Measurements from ENCODE around the gene UBE2E1. TPM values are rescaled to one million over a fixed set of nuclear protein-coding genes. Genes with fewer than 3 reads are reported as not detected.

The UBE2E1 gene
- total RNA-seq, 1 experiment from 2014 or later: 174 TPM

- in situ Hi-C loops (cut with HindIII; ENCODE audit: low sequenced_read_pairs): no loop called here
- no peak for DNase-seq (ENCODE audit: low spot score)
These were observed 122.8 kb downstream of the UBE2E1 start for GRCh38 chr3:23928524-23928923.

GRCh38 chr3:23931597-23931996 lies 125.8 kb downstream of the UBE2E1 start:
- in situ Hi-C loops (cut with HindIII; ENCODE audit: low sequenced_read_pairs): no loop called here

GRCh38 chr3:23932571-23932970 lies 126.8 kb downstream of the UBE2E1 start:
- in situ Hi-C loops (cut with HindIII; ENCODE audit: low sequenced_read_pairs): no loop called here
- no peak for DNase-seq (ENCODE audit: low spot score)

More at GRCh38 chr3:23931597-23931996, 125.8 kb downstream of the UBE2E1 start:
- no peak for DNase-seq (ENCODE audit: low spot score)

DNA sequence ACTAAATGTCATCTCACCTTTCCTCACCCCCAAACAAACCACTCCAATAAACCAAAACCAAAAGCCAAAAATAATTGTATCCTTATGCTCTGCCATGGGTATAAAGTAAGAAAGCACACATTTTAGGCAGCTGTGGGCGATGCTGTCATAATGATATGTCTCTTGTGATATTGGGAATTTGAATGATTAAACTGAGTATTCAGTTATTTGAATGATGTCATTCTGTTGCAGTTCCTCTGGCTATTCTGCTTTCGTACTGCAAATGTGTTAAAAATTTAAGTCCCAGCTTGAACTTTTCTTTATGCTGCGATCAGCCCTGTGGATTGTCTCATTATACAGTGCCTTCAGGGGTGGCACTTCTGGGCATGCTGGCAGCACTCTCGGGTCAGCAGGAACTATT lies 128.5 kb downstream of the UBE2E1 start:
- in situ Hi-C loops (cut with HindIII; ENCODE audit: low sequenced_read_pairs): no loop called here
- DNase-seq (ENCODE audit: low spot score): no peak

DNA sequence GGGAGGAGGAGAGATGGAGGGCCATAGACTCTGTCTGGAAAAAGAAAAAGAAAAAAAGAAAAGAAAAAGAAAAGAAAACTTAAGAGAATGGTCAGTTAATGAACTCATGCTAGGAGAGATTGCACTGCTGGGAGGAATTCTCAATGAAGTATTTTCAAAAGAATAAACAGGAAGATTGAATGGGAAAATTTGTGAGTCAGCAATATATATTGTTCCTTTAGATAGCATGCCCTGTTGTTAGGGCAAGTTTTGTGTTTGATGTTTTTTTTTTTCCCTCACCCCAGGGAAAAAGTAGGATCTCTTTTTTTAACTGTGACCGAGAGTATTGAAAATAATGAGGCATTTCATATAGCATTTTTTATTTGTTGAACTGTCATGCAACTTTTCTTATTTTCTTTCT lies 131.5 kb downstream of the UBE2E1 start:
- DNase-seq (ENCODE audit: low spot score): no peak
- in situ Hi-C loops (cut with HindIII; ENCODE audit: low sequenced_read_pairs): no loop called here

GRCh38 chr3:23938688-23939087 lies 132.9 kb downstream of the UBE2E1 start:
- no peak for DNase-seq (ENCODE audit: low spot score)
- in situ Hi-C loops (cut with HindIII; ENCODE audit: low sequenced_read_pairs): no loop called here

DNA sequence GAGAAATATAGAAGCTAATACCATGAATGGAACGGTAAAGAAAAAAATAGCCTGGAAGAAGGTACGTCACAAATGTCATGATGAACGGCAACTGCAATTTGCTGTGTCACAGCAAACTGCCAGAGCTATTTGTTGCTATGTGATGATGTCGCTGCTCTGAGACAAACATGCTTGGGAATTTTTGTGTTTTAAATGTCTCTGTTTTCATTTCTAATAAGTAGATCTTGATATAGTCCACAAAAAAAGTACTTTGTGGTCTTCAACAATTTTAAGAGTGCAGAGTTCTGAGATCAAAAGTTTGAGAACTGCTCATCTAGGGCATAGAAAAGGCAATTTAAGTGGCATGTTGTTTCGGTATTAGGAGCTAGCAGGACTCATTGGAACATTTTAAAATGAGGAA lies 135.0 kb downstream of the UBE2E1 start:
- no peak for DNase-seq (ENCODE audit: low spot score)

More for the DNA sequence above, 135.0 kb downstream of the UBE2E1 start:
- in situ Hi-C loops (cut with HindIII; ENCODE audit: low sequenced_read_pairs): no loop called here

Other genes with a start within 250 kb of the UBE2E1 start
- gene NKIRAS1, start 111.0 kb downstream of the UBE2E1 start, total RNA-seq (2014; rRNA removed; shearing (Covaris generic)): 15.0 and 20.1 TPM in 2 replicates
- gene RPL15, start 111.2 kb downstream of the UBE2E1 start, total RNA-seq (2014; rRNA removed; shearing (Covaris generic)): 5,783 and 6,412 TPM in 2 replicates
- 7.9 and 21.4 TPM in 2 replicates for gene NR1D2, start 139.3 kb downstream of the UBE2E1 start, total RNA-seq (2014; rRNA removed; shearing (Covaris generic))

All from G401 (cell line).